ENCODE data around the gene PKDCC. TPM values are rescaled to one million over a fixed set of nuclear protein-coding genes. Genes with fewer than 3 reads are reported as not detected.

The PKDCC gene
- total and polyA plus RNA-seq, 2 of the 13 experiments (the other 11 are each of a cell fraction or from before 2014, with no cell fraction given) = 52.6 to 58.8 TPM

- Histone ChIP-seq H3K4me3 (replicated peaks in 1 of 3; ENCODE audit: insufficient read depth in 1 of 3, low read depth in 2 of 3, low read length in 3 of 3) (no peak overlapping the region), H4K20me1 (ENCODE audit: insufficient read depth, low read length) (no peaks in the 10 kb centered on the region), H3K27me3 (ENCODE audit: control insufficient read depth in 1 of 2, insufficient read depth in 2 of 2, low read length in 2 of 2) (peaks cover 0 to 38% of the 10 kb centered on the region in 2 experiments; a peak in 2 of 5 replicates), H3K4me1 (ENCODE audit: insufficient read depth, low read length) (peaks cover 35% of the 10 kb centered on the region), H3K27ac (ENCODE audit: extremely low read length, insufficient read depth, low read length) (no peak overlapping the region), H2AFZ (ENCODE audit: low read length) (no peak overlapping the region), H3K36me3 (replicated peaks in 1 of 2; ENCODE audit: control insufficient read depth in 1 of 2, insufficient read depth in 2 of 2, low read length in 2 of 2) (no peaks in the 10 kb centered on the region), H3K9me3 (ENCODE audit: low read length) (no peaks in the 10 kb centered on the region), H3K4me2 (ENCODE audit: low read depth, low read length) (no peak overlapping the region), H3K79me2 (ENCODE audit: insufficient read depth, low read length) (no peaks in the 10 kb centered on the region), H3K9ac (ENCODE audit: insufficient read depth, low read depth, low read length) (no peak overlapping the region)
- ChIA-PET POLR2A (interaction anchor here (0.6 to 2.8 kb wide), 7 partner anchors 12 to 165 kb away, joined by 3 to 19 read pairs (median 4); partner anchors contain the start of gene PKDCC), CTCF (ENCODE audit: low intra/inter-chr PET ratio, low total read pairs) (no interaction called here)
- no peak for FAIRE-seq
- no peak for ATAC-seq
- BruUV-seq (replicated peaks) = no TSS peak
- in situ Hi-C loops (cut with HindIII; ENCODE audit: extremely low pct_ligation_motif_present, low pct_unique_long_range_greater_than_20kb) (no loop called here), intact Hi-C loops (cut with micrococcal nuclease; ENCODE audit: unreplicated experiment) (no loop called here)
- no peak for DNase-seq (ENCODE audit: low spot score)
- WGBS (ENCODE audit: low lambda C conversion rate) = 21% methylated on average over 2 of the region's 2 CpGs
- TF ChIP-seq MTERF4 (CRISPR knock-in tag; IDR thresholded peaks at IDR 0.05) = no peak
- no peak for TF ChIP-seq HNRNPH1 (optimal IDR thresholded peaks at IDR 0.05; ENCODE audit: low read depth, low read length)
These were observed 21.7 kb downstream of the PKDCC start for GRCh38 chr2:42069568-42069967.

GRCh38 chr2:42071791-42072190 lies 24.0 kb downstream of the PKDCC start:
- H4K20me1 ChIP-seq (ENCODE audit: insufficient read depth, low read length) = no peaks in the 10 kb centered on the region
- no peaks in the 10 kb centered on the region for H3K9me3 ChIP-seq (ENCODE audit: low read length)
- no peak for TF ChIP-seq NCOR1 (IDR thresholded peaks at IDR 0.05; ENCODE audit: borderline replicate concordance, low read length)
- TF ChIP-seq ZNF20 (CRISPR knock-in tag; IDR thresholded peaks at IDR 0.05) = no peak
- no peak for TF ChIP-seq U2AF1 (optimal IDR thresholded peaks at IDR 0.05; ENCODE audit: low read depth, low read length)
- no peak for TF ChIP-seq ZNF609 (CRISPR knock-in tag; IDR thresholded peaks at IDR 0.05; ENCODE audit: borderline replicate concordance)
- TF ChIP-seq NCOA2 (CRISPR knock-in tag; IDR thresholded peaks at IDR 0.05) = no peak
- no peak for TF ChIP-seq CSRNP1 (CRISPR knock-in tag; IDR thresholded peaks at IDR 0.05)
- TF ChIP-seq ISL2 (CRISPR knock-in tag; IDR thresholded peaks at IDR 0.05) = no peak
- H3K27ac ChIP-seq (ENCODE audit: extremely low read length, insufficient read depth, low read length) = no peak overlapping the region
- H3K36me3 ChIP-seq (replicated peaks in 1 of 2; ENCODE audit: control insufficient read depth in 1 of 2, insufficient read depth in 2 of 2, low read length in 2 of 2) = no peaks in the 10 kb centered on the region
- no peaks in the 10 kb centered on the region for H3K79me2 ChIP-seq (ENCODE audit: insufficient read depth, low read length)
- peaks cover 28% of the 10 kb centered on the region for H3K4me1 ChIP-seq (ENCODE audit: insufficient read depth, low read length)
- CTCF ChIA-PET (ENCODE audit: low intra/inter-chr PET ratio, low total read pairs) = no interaction called here
- no peak for DNase-seq (ENCODE audit: low spot score)
- no peak overlapping the region for H3K9ac ChIP-seq (ENCODE audit: insufficient read depth, low read depth, low read length)
- in situ Hi-C loops (cut with HindIII; ENCODE audit: extremely low pct_ligation_motif_present, low pct_unique_long_range_greater_than_20kb) (no loop called here), intact Hi-C loops (cut with micrococcal nuclease; ENCODE audit: unreplicated experiment) (no loop called here)
- POLR2A ChIA-PET = interaction anchor here (0.9 to 2.3 kb wide), 4 partner anchors 15 to 25 kb away, joined by 3 to 11 read pairs (median 5); partner anchors contain the start of gene PKDCC
- 75% methylated on average over 4 of the region's 4 CpGs for WGBS (ENCODE audit: low lambda C conversion rate)
- BruUV-seq (replicated peaks) = no TSS peak
- H3K4me2 ChIP-seq (ENCODE audit: low read depth, low read length) = no peak overlapping the region
- ATAC-seq = no peak
- no peak for FAIRE-seq
- H3K27me3 ChIP-seq (ENCODE audit: control insufficient read depth in 1 of 2, insufficient read depth in 2 of 2, low read length in 2 of 2) = peaks cover 2 to 38% of the 10 kb centered on the region in 2 experiments; a peak in 3 of 5 replicates
- no peak overlapping the region for H2AFZ ChIP-seq (ENCODE audit: low read length)
- no peak overlapping the region for H3K4me3 ChIP-seq (replicated peaks in 1 of 3; ENCODE audit: insufficient read depth in 1 of 3, low read depth in 2 of 3, low read length in 3 of 3)

Measured in HepG2 (cell line).